HG02938 (cell line): ENCODE measurements around the gene AGAP3.

Source experiments
- ATAC-seq: cut with Tn5 transposase; IDR thresholded peaks from one replicate; pipeline ENCODE4 v1.9.1; 2021; ENCODE audit warnings: mild to moderate bottlenecking, moderate library complexity; ENCODE audit not compliant: unreplicated experiment

AGAP3 gene

DNA sequence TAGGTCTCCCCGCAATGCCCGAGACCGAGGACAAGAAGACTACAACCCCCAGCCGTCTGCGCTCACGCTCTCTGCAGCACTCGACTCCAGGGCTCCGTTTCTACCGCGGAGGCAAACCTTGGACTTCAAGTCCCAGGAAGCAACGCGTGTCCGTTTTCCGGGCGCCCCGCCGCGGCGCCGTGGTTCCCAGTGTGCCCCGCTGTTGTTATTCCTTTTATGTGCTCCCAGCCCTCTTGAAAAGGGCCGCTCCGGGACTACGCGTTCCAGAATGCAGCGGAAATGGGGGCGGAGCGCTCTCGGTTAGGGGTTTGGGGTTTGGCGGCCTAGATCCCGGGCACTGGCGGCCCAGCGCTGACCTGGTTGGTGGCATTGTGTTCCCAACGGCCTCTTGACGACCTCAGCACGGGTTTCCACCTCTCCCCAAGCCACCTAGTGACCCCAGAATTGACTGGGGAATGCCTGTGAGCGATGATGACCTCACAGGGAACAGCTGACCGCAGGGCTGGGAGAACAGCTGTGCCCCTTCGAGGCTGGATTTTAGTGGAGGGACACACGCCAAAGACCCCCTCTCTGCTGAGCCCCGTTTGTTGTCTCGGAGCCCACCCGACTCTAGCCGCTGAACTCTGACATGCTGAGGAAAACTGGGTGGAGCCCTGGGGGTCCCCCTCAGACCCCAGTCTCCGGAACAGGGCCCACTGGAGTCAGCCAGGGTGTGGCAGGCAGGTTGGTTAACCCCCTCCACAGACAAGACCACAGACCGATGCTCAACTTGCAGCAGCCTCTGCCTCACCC lies 28.1 kb upstream of the AGAP3 start:
- ATAC-seq, result peak; percentile 89

DNA sequence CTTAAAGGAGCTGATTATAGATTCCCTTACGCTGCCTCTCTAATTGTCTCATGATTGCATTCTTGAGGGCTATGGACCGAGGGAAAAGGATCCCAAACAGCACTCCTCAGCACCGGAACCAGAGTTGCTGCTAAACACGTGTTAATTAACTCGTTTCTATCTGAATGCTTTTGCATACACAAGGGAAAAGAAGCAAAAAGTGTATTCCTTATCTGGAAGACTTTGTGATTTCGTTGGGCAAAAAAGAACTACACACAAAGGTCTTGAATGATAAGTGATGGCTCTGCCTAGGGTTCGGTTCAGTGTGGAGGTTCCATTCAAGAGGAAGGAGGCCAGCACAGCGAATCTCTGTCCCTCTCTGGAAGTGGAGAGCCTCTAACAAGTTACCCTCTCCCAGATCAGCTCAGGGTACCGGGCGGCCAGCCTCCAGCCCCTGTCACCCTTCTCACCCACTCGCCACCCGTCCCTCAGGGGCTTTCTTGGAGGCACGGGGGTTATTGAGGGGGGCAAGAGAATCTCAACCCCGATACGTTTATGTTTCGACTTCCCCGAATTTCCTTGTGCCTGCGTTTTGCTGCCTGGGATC lies 27.4 kb upstream of the AGAP3 start:
- ATAC-seq, result no peak

DNA sequence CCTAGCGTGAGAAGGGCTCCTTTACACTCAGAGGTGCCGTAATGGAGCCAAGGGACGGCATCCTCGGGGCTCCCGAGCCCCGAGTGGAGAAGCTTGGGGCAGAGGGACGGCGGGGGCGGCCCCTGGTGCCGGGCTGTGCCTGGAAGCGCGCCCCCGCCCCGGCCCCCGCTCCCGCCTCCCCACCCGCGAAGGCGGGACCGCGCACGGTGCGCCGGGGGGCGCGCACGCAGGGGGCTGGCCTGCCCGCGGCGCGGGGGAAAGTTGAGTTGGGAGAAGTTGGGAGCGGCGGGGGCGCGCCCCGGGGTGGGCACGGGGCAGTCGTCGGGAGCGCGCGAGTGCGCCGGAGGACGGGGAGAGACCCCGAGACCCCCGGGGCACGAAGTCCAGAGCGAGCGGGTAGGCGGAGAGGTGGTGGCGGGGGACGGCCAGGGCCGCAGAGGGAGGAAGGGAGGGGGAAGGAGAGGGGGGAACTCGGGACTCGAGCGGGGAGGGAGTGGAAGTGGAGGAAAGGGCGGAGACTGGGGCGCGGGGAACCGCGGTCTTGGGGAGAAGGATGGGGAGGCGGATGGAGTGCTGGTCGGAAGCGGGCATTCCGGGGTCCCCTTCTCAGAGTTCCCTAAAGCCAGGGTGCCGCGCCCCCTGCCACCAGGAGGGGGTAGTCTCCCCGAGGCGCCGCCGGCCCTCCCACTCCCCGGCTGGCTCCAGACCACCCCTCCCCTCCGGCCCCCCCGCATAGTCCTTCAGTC lies 26.7 kb upstream of the AGAP3 start, which contains the start of gene SLC4A2:
TSS of gene SLC4A2 (plus strand) at position 223 of the 746 bp plus-strand sequence. CDS start 2,399 bp downstream, outside the sequence.
- peak; percentile 22 for ATAC-seq

DNA sequence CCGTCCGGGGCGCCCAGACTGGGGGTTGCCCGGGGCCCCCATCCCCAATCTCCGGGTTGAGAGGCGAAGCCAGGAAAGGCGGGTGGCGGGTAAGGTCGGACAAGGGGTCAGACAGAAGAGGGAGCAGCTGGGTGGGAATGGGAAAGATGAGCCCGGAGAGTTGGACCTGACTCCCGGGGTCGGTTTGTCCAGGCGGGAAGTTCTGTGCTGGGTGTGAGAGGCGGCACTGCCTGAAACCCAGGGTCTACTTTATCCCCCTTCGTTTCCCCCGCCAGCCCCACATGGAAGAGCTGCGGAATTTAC lies 26.2 kb upstream of the AGAP3 start:
- ATAC-seq, result no peak

GRCh38 chr7:151060416-151061212 lies 25.7 kb upstream of the AGAP3 start:
- no peak for ATAC-seq

- no peak for ATAC-seq
Observed at GRCh38 chr7:151061213-151062110, 24.8 kb upstream of the AGAP3 start.

GRCh38 chr7:151062111-151062398 lies 24.2 kb upstream of the AGAP3 start:
- ATAC-seq, result no peak

- ATAC-seq, result no peak
Observed at GRCh38 chr7:151062399-151063211, 23.7 kb upstream of the AGAP3 start.

DNA sequence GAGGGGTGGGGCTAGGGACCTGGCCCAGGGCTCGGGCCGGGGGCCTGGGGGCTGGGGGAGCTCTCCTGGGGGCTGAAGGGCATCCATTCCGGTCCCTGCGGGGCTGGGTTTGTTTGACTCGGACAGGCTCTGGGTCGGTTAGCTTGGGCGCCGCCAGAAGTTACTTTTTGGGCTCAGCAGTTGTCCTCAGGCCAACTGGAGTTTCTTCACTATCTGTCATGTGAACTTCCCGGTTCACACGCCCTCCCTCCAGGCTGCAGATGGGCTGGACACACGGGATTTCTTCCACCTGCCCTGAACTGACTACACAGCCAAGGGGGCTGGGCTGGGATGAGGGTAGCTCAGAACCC lies 23.1 kb upstream of the AGAP3 start:
- ATAC-seq, result no peak

- no peak for ATAC-seq
Observed at GRCh38 chr7:151064454-151064853, 21.8 kb upstream of the AGAP3 start.

- ATAC-seq, result no peak
Observed at GRCh38 chr7:151064993-151065392, 21.3 kb upstream of the AGAP3 start.

- no peak for ATAC-seq
Observed at GRCh38 chr7:151065516-151065915, 20.8 kb upstream of the AGAP3 start.

- ATAC-seq, result no peak
Observed at GRCh38 chr7:151066273-151066974, 19.9 kb upstream of the AGAP3 start.

- ATAC-seq, result no peak
Observed at GRCh38 chr7:151068069-151068773, 18.1 kb upstream of the AGAP3 start.

DNA sequence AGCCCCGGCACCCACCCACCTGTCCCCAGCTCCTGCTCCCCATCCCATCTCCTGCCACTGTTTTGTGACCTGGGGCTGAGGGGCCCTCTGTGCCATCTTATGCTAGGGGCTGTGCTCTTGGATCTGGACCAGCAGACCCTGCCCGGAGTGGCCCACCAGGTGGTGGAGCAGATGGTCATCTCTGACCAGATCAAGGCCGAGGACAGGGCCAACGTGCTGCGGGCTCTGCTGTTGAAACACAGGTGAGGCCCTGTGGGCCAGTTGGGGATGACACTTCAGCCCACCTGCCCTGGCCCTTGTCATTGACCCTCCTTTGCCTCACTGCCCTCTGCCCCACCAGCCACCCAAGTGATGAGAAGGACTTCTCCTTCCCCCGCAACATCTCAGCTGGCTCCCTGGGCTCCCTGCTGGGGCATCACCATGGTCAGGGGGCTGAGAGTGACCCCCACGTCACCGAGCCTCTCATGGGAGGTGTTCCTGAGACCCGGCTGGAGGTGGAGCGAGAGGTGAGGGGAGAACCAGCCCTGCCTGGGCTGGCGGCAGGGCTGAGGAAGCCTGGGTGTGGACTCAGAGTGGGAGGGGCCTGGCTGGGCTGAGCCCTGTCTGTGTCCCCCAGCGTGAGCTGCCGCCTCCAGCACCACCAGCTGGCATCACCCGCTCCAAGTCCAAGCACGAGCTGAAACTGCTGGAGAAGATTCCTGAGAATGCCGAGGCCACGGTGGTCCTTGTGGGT lies 16.3 kb upstream of the AGAP3 start:
- ATAC-seq, result no peak

DNA sequence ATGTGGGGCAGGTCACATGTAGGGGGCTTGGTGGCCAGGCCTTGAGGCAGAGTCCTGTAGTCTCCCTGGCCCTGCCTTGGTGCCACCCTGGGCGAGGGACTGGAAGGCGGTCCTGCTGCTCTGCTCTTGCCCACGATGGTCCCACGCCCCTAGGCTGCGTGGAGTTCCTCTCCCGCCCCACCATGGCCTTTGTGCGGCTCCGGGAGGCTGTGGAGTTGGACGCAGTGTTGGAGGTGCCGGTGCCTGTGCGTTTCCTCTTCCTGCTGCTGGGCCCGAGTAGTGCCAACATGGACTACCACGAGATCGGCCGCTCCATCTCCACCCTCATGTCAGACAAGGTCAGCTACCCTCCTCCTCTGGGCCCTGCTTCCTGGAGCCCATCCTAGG lies 15.7 kb upstream of the AGAP3 start:
- no peak for ATAC-seq

DNA sequence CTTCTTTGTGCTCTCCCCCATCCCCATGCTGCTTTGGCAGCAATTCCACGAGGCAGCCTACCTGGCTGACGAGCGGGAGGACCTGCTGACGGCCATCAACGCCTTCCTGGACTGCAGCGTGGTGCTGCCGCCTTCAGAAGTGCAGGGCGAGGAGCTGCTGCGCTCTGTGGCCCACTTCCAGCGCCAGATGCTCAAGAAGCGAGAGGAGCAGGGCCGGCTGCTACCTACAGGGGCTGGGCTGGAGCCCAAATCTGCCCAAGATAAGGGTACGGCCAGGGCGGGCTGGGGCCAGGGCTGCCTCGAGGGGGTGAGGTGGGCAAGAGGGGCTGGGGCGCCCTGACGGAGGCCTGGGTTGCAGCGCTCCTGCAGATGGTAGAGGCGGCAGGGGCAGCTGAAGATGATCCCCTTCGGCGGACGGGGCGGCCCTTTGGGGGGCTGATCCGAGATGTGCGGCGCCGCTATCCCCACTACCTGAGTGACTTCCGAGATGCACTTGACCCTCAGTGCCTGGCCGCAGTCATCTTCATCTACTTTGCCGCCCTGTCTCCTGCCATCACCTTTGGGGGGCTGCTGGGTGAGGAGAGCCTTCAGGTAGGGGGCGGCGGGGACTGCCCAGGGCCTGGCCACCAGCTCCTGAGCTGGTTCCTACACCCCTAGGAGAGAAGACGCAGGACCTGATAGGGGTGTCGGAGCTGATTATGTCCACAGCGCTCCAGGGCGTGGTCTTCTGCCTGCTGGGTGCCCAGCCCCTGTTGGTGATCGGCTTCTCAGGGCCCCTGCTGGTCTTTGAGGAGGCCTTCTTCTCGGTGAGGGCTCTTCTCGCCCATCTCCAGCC lies 15.0 kb upstream of the AGAP3 start:
- ATAC-seq, result no peak
